GM18867 (cell line): ENCODE results near the gene SYNGR1.
"Not testable (repeated sequence)": the region's sequence is repeated elsewhere in the genome, so short reads cannot be mapped to it uniquely, and the experiment has no call there.

Experiments
- ATAC-seq: cut with Tn5 transposase; IDR thresholded peaks from one replicate; pipeline ENCODE4 v1.9.1; 2021; ENCODE audit warnings: mild to moderate bottlenecking, moderate library complexity; ENCODE audit not compliant: unreplicated experiment

SYNGR1 gene

GRCh38 chr22:39316440-39317083 is 33.2 kb upstream of the SYNGR1 start:
- no peak for ATAC-seq

- ATAC-seq, result no peak
Observed at GRCh38 chr22:39317084-39317774, 32.6 kb upstream of the SYNGR1 start.

- no peak for ATAC-seq
Observed at GRCh38 chr22:39317775-39318506, 31.9 kb upstream of the SYNGR1 start.

- ATAC-seq, result no peak
Observed at GRCh38 chr22:39318507-39319283, 31.1 kb upstream of the SYNGR1 start.

- ATAC-seq, result peak; percentile 81
Observed at GRCh38 chr22:39319284-39320022, 30.3 kb upstream of the SYNGR1 start, which contains the start of gene RPL3. Gene RPL3, minus strand, starts transcription at chr22:39319623. Its CDS starts 26 bp downstream, at chr22:39319597.

GRCh38 chr22:39320616-39321029 is 29.2 kb upstream of the SYNGR1 start:
- ATAC-seq, result not testable (repeated sequence)

GRCh38 chr22:39325392-39325932 is 24.3 kb upstream of the SYNGR1 start:
- no peak for ATAC-seq

GRCh38 chr22:39327995-39328754 is 21.6 kb upstream of the SYNGR1 start:
- no peak for ATAC-seq

GRCh38 chr22:39330553-39330952 is 19.2 kb upstream of the SYNGR1 start:
- ATAC-seq, result not testable (repeated sequence)

- ATAC-seq, result no peak
Observed at GRCh38 chr22:39332441-39333064, 17.2 kb upstream of the SYNGR1 start.

- no peak for ATAC-seq
Observed at GRCh38 chr22:39336411-39336810, 13.4 kb upstream of the SYNGR1 start.

GRCh38 chr22:39339775-39340174 is 10.0 kb upstream of the SYNGR1 start:
- not testable (repeated sequence) for ATAC-seq

- no peak for ATAC-seq
Observed at GRCh38 chr22:39341179-39341578, 8.6 kb upstream of the SYNGR1 start.

- no peak for ATAC-seq
Observed at GRCh38 chr22:39343259-39344045, 6.3 kb upstream of the SYNGR1 start.

GRCh38 chr22:39344046-39344390 is 5.8 kb upstream of the SYNGR1 start:
- ATAC-seq, result no peak

GRCh38 chr22:39345231-39345630 is 4.6 kb upstream of the SYNGR1 start:
- no peak for ATAC-seq

GRCh38 chr22:39348909-39349505 is 784 bp upstream of the SYNGR1 start:
- ATAC-seq, result no peak

- ATAC-seq, result no peak
Observed at GRCh38 chr22:39349506-39349966, 255 bp upstream of the SYNGR1 start.
